GM20000 (cell line): ENCODE measurements around the gene FLT3LG.
A peak's percentile ranks its signal among the peaks of the same experiment; 100 is the strongest.

ENCODE experiments used
- DNase-seq: peaks from one replicate; pipeline ENCODE4 v3.0.0; 2012; ENCODE audit warnings: low spot score
- TF ChIP-seq, protein P1 (sequence below): IDR thresholded peaks from 2 replicates; pipeline ENCODE4 v1.5.1; 2012; ENCODE audit warnings: mild to moderate bottlenecking, control low read depth; ENCODE audit errors: extremely low read depth, missing control alignments

Gene FLT3LG

DNA sequence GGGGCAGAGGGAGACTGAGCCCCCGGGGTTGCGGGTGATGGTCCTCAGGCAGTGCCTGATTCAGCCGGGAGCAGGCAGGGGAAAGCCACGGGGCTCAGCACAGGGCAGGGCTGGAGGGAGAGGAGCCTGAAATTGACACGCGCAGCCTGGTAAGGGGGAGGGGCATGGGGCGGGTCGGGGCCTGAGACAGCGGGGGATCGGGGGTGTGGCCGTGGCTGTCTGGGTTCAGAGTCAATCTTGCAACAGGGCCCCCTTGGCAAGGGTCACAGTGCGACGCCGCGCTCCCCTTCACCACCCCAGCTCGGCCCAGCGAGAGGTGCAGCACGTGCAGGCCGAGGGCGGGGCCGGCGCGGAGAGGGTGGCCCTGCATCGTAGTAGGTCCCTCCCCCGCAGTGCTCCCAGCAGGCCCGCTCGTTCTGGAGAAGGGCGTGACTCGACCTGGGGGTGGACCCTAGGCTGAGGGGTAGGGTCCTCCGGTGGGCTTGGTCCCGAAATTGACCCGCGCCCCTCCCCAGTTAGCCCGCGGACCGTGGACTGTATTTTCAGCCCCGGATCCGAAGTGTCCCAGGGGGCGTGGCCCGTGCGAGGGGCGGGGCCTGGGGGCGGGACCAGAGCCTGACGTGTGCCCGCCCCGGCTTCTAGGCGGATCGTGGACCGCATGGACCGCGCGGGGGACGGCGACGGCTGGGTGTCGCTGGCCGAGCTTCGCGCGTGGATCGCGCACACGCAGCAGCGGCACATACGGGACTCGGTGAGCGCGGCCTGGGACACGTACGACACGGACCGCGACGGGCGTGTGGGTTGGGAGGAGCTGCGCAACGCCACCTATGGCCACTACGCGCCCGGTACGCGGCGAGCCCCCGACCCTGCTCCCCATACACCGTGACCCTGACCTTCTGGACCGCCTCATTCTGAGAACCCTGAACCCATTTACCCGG lies 59.8 kb downstream of the FLT3LG start:
- DNase-seq: peak; percentile 87

DNA sequence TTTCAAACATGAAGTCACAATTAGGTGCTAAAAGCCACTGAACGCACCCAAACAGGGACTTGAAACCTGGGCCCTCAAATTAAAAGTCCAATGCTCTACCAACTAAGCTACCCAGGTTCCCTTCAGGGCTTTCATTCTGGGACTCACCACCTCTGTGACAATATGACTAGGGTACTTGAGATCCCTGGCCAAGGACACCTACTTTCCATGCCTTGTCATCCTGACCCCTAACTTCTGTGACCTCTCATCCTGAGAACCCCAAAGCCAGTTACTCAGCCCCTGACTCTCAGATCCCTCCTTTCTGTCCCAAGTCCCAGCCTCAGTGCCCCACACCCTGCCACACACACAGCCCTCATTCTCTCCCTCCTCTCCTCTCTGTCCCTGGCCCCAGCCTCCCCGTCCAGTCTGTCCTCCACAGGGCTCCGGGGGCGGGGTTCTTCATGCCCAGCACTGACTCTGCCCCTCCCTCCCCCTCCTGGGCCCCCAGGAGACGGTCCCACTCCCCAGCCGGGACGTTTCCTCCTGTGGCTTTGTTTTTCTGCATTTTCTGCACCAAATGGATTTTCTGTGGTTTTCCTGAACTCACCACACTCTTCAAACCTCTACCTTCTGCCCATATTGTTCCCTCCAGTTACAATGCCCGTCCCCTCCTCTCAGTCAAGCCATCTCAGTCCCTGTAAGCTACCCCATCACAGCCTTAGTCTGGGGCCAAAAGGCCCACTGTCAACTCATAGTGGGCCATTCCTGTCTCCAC lies 60.8 kb downstream of the FLT3LG start:
- DNase-seq: no peak
- TF ChIP-seq, protein P1, sequence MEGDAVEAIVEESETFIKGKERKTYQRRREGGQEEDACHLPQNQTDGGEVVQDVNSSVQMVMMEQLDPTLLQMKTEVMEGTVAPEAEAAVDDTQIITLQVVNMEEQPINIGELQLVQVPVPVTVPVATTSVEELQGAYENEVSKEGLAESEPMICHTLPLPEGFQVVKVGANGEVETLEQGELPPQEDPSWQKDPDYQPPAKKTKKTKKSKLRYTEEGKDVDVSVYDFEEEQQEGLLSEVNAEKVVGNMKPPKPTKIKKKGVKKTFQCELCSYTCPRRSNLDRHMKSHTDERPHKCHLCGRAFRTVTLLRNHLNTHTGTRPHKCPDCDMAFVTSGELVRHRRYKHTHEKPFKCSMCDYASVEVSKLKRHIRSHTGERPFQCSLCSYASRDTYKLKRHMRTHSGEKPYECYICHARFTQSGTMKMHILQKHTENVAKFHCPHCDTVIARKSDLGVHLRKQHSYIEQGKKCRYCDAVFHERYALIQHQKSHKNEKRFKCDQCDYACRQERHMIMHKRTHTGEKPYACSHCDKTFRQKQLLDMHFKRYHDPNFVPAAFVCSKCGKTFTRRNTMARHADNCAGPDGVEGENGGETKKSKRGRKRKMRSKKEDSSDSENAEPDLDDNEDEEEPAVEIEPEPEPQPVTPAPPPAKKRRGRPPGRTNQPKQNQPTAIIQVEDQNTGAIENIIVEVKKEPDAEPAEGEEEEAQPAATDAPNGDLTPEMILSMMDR: no peak

More for the DNA sequence above, 59.8 kb downstream of the FLT3LG start:
- TF ChIP-seq, protein P1: peak; percentile 14
